ENCODE data around the gene ANXA2R. TPM values are rescaled to one million over a fixed set of nuclear protein-coding genes. Genes with fewer than 3 reads are reported as not detected.

ANXA2R gene
- total RNA-seq, 1 experiment from 2014 or later, result 8.9 TPM

GRCh38 chr5:43066799-43067741 is 27.0 kb upstream of the ANXA2R start:
- Histone ChIP-seq H3K27me3 (ENCODE audit: low read length) (no peaks in the 10 kb centered on the region), H3K9me2 (replicated peaks; ENCODE audit: low read length) (no peaks in the 10 kb centered on the region), H3K9me3 (ENCODE audit: low read length) (no peaks in the 10 kb centered on the region), H3K9ac (ENCODE audit: low read length) (peak overlapping the region; percentile 97), H3F3A (ENCODE audit: low read length, unreplicated experiment) (peaks cover 7% of the 10 kb centered on the region), H3K4me3 (ENCODE audit: low read length) (peak overlapping the region; percentile 87), H3K4me2 (ENCODE audit: low read length) (peak overlapping the region; percentile 93), H3K4me1 (ENCODE audit: insufficient read depth, low read length) (peaks cover 43% of the 10 kb centered on the region), H3K27ac (ENCODE audit: low read length) (peak overlapping the region; percentile 93), H4K20me1 (ENCODE audit: low read length) (no peaks in the 10 kb centered on the region), H3K79me2 (ENCODE audit: low read length) (peaks cover 89% of the 10 kb centered on the region), H3K36me3 (ENCODE audit: low read depth, low read length) (peaks cover 10% of the 10 kb centered on the region), H2AFZ (ENCODE audit: low read length) (peak overlapping the region; percentile 92)
- BruUV-seq (replicated peaks), result TSS peak; percentile 30
- ChIA-PET POLR2A (ENCODE audit: unreplicated experiment) (no interaction called here), CTCF (interaction anchor here (0.6 kb wide), 1 partner anchor 126 kb away, joined by 8 read pairs; no protein-coding TSS in a partner anchor)
- TF ChIP-seq EZH2phosphoT487 (IDR thresholded peaks at IDR 0.05; ENCODE audit: borderline replicate concordance, low read length), result no peak
- TF ChIP-seq CTCF (conservative IDR thresholded peaks at IDR 0.05; ENCODE audit: low read depth, low read length), result no peak
- TF ChIP-seq EZH2 (IDR thresholded peaks at IDR 0.05; ENCODE audit: low read length, unreplicated experiment), result no peak
- DNase-seq (peak; percentile 98), ATAC-seq (peak; percentile 42)
- intact Hi-C loops (cut with micrococcal nuclease), result loop anchor here (1.0 to 2.0 kb wide), 3 partner anchors 38 to 59 kb away; no protein-coding TSS in a partner anchor

GRCh38 chr5:43065948-43066798 is 26.1 kb upstream of the ANXA2R start:
- peak overlapping the region; percentile 97 for H3K9ac ChIP-seq (ENCODE audit: low read length)
- H3K4me2 ChIP-seq (ENCODE audit: low read length), result peak overlapping the region; percentile 93
- no TSS peak for BruUV-seq (replicated peaks)
- peaks cover 50% of the 10 kb centered on the region for H3K4me1 ChIP-seq (ENCODE audit: insufficient read depth, low read length)
- H3K9me3 ChIP-seq (ENCODE audit: low read length), result no peaks in the 10 kb centered on the region
- ChIA-PET CTCF (interaction anchor here (0.6 to 2.4 kb wide), 3 partner anchors 26 to 127 kb away, joined by 3 to 20 read pairs (median 8); partner anchors contain the start of gene ANXA2R), POLR2A (ENCODE audit: unreplicated experiment) (interaction anchor here (0.6 to 1.4 kb wide), 3 partner anchors 25 to 136 kb away, joined by 6 to 12 read pairs (median 8); no protein-coding TSS in a partner anchor)
- no peaks in the 10 kb centered on the region for H3K9me2 ChIP-seq (replicated peaks; ENCODE audit: low read length)
- peak overlapping the region; percentile 92 for H2AFZ ChIP-seq (ENCODE audit: low read length)
- intact Hi-C loops (cut with micrococcal nuclease), result loop anchor here (1.0 to 2.0 kb wide), 3 partner anchors 39 to 115 kb away; no protein-coding TSS in a partner anchor
- peaks cover 7% of the 10 kb centered on the region for H3F3A ChIP-seq (ENCODE audit: low read length, unreplicated experiment)
- TF ChIP-seq EZH2phosphoT487 (IDR thresholded peaks at IDR 0.05; ENCODE audit: borderline replicate concordance, low read length) (no peak), EZH2 (IDR thresholded peaks at IDR 0.05; ENCODE audit: low read length, unreplicated experiment) (no peak), CTCF (conservative IDR thresholded peaks at IDR 0.05; ENCODE audit: low read depth, low read length) (no peak)
- no peaks in the 10 kb centered on the region for H4K20me1 ChIP-seq (ENCODE audit: low read length)
- DNase-seq (peak; percentile 69), ATAC-seq (peak; percentile 3; the same call in 1 of the 2 replicates)
- H3K27me3 ChIP-seq (ENCODE audit: low read length), result no peaks in the 10 kb centered on the region
- H3K79me2 ChIP-seq (ENCODE audit: low read length), result peaks cover 94% of the 10 kb centered on the region
- peaks cover 6% of the 10 kb centered on the region for H3K36me3 ChIP-seq (ENCODE audit: low read depth, low read length)
- peak overlapping the region; percentile 93 for H3K27ac ChIP-seq (ENCODE audit: low read length)
- H3K4me3 ChIP-seq (ENCODE audit: low read length), result peak overlapping the region; percentile 87
